Astrocyte (in vitro differentiated cells and primary cell): ENCODE results near the gene LRP4.

ENCODE experiments used
- CTCF ChIP-seq: IDR thresholded peaks from 2 replicates; pipeline ENCODE4 v1.5.1; 2011; ENCODE audit warnings: low read depth, mild to moderate bottlenecking, inconsistent platforms, low read length, moderate library complexity; ENCODE audit not compliant: insufficient read depth
- EZH2 ChIP-seq: IDR thresholded peaks from 2 replicates; pipeline ENCODE4 v1.6.1; 2012; ENCODE audit warnings: mild to moderate bottlenecking, low read length, inconsistent platforms; ENCODE audit not compliant: insufficient read depth

- TF ChIP-seq CTCF: no peak
- TF ChIP-seq EZH2: no peak
Measured at GRCh38 chr11:46846510-46846830, 71.9 kb downstream of the LRP4 start.
